Skeletal muscle satellite cell (primary cell): ENCODE results near the gene SV2C.
"Not testable (repeated sequence)": the region's sequence is repeated elsewhere in the genome, so short reads cannot be mapped to it uniquely, and the experiment has no call there.

Experiments used
- H3K27me3 ChIP-seq: 2 replicates; pipeline ENCODE4 v1.7.0; 2013; ENCODE audit warnings: low read length; ENCODE audit not compliant: control insufficient read depth, insufficient read depth
- H3K36me3 ChIP-seq: 2 replicates; pipeline ENCODE4 v1.7.0; 2013; ENCODE audit warnings: mild to moderate bottlenecking, control low read depth, low read length; ENCODE audit not compliant: insufficient read depth
- H3K4me1 ChIP-seq: 2 replicates; pipeline ENCODE4 v1.7.0; 2013; ENCODE audit warnings: low read length; ENCODE audit not compliant: control insufficient read depth, insufficient read depth
- H3K4me2 ChIP-seq: 2 replicates; pipeline ENCODE4 v1.7.0; 2013; ENCODE audit warnings: mild to moderate bottlenecking, low read length
- H3K4me3 ChIP-seq: 2 replicates; pipeline ENCODE4 v1.7.0; 2013; ENCODE audit warnings: low read length
- H3K9ac ChIP-seq: 2 replicates; pipeline ENCODE4 v1.7.0; 2013; ENCODE audit warnings: mild to moderate bottlenecking, low read depth, low read length, moderate library complexity
- H3K9me3 ChIP-seq: replicated peaks from 2 replicates; pipeline ENCODE4 v1.7.0; 2013; ENCODE audit warnings: mild to moderate bottlenecking, control low read depth, low read length

SV2C gene

GRCh38 chr5:76336253-76336809 is 253.1 kb downstream of the SV2C start:
- H3K36me3 ChIP-seq, H3K4me2 ChIP-seq, H3K4me3 ChIP-seq, H3K9ac ChIP-seq, H3K9me3 ChIP-seq, H3K4me1 ChIP-seq: not testable (repeated sequence)
- H3K27me3 ChIP-seq = peaks cover 10% of the 10 kb centered on the region

DNA sequence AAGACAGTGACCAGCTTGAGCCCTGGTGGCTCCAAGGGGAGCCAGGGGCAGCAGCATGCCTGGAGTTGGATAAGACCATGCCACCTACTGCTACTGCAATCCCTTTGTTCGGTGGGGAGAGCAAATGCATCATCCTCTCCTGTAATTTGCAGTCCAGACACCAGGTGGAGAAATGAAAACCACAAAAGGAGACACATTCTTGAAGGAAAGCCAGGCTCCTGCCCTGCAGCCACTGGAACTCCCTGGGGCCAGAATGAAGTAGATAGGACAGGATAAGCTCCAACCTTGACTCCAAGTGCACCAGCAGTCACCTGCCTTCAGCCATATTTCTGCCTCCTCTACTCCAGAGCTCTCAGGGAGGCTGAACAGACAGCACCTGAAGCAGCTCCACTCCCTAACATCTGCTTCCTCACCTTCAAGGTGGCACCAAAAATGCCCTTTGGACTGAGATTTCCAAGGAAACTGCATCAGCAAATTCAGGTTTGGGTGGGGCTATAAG is 254.8 kb downstream of the SV2C start:
- no peak overlapping the region for H3K4me3 ChIP-seq
- peaks cover 5% of the 10 kb centered on the region for H3K27me3 ChIP-seq
- H3K36me3 ChIP-seq = no peaks in the 10 kb centered on the region
- no peak overlapping the region for H3K9ac ChIP-seq
- no peaks in the 10 kb centered on the region for H3K4me1 ChIP-seq
- H3K9me3 ChIP-seq = no peaks in the 10 kb centered on the region
- H3K4me2 ChIP-seq = no peak overlapping the region

- H3K9ac ChIP-seq = no peak overlapping the region
- no peaks in the 10 kb centered on the region for H3K9me3 ChIP-seq
- no peaks in the 10 kb centered on the region for H3K4me1 ChIP-seq
- H3K4me2 ChIP-seq = no peak overlapping the region
- no peaks in the 10 kb centered on the region for H3K36me3 ChIP-seq
- no peak overlapping the region for H3K4me3 ChIP-seq
- no peaks in the 10 kb centered on the region for H3K27me3 ChIP-seq
These were observed 256.7 kb downstream of the SV2C start for GRCh38 chr5:76339919-76340318.

GRCh38 chr5:76341651-76342334 is 258.6 kb downstream of the SV2C start:
- Histone ChIP-seq H3K4me3 (no peak overlapping the region), H3K4me2 (no peak overlapping the region), H3K4me1 (no peaks in the 10 kb centered on the region), H3K9me3 (no peaks in the 10 kb centered on the region), H3K9ac (no peak overlapping the region), H3K27me3 (no peaks in the 10 kb centered on the region), H3K36me3 (no peaks in the 10 kb centered on the region)

- Histone ChIP-seq H3K9ac (no peak overlapping the region), H3K4me1 (no peaks in the 10 kb centered on the region), H3K9me3 (no peaks in the 10 kb centered on the region), H3K36me3 (no peaks in the 10 kb centered on the region), H3K27me3 (no peaks in the 10 kb centered on the region), H3K4me2 (no peak overlapping the region), H3K4me3 (no peak overlapping the region)
These were observed 259.3 kb downstream of the SV2C start for GRCh38 chr5:76342474-76342873.

DNA sequence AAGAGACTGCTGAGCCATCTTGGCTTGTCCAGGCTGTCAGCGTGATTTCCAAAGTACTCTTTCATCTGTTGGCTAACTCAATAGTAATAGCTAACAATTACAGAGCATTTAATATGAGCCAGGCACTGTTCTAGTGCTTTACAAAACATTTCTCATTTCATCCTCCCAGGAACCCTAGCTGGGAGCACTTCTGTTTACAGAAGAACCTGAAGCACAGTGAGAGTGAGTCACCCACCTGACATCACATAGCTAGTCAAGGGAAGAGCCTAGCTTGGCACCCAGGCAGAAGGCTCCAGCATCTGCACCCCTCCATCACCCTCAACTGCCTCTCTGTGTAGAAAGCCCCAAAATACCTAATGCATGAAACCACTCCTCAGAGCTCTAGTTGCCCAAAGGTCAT is 262.4 kb downstream of the SV2C start:
- no peak overlapping the region for H3K9ac ChIP-seq
- no peaks in the 10 kb centered on the region for H3K36me3 ChIP-seq
- no peaks in the 10 kb centered on the region for H3K9me3 ChIP-seq
- no peaks in the 10 kb centered on the region for H3K4me1 ChIP-seq
- H3K27me3 ChIP-seq = no peaks in the 10 kb centered on the region
- H3K4me3 ChIP-seq = no peak overlapping the region
- no peak overlapping the region for H3K4me2 ChIP-seq

DNA sequence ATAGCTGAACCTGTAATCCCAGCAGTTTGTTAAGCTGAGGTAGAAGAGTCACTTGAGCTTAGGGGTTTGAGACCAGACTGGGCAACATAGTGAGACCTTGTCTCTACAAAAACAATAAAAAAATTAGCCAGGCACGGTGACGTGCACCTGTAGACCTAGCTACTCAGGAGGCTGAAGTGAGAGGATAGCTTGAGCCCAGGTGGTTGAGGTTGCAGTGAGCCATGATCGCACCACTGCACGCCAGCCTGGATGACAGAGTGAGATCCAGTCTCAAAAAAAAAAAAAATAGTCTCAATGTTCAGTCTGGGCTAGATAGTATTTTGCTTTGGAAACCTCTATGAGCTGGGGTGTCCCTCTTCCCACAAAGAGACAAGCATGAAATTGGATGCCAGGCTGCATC is 268.0 kb downstream of the SV2C start:
- no peak overlapping the region for H3K4me2 ChIP-seq
- H3K4me1 ChIP-seq = no peaks in the 10 kb centered on the region
- H3K36me3 ChIP-seq = no peaks in the 10 kb centered on the region
- no peaks in the 10 kb centered on the region for H3K27me3 ChIP-seq
- no peak overlapping the region for H3K4me3 ChIP-seq
- no peak overlapping the region for H3K9ac ChIP-seq
- no peaks in the 10 kb centered on the region for H3K9me3 ChIP-seq

GRCh38 chr5:76351577-76351976 is 268.4 kb downstream of the SV2C start:
- Histone ChIP-seq H3K27me3 (no peaks in the 10 kb centered on the region), H3K9me3 (no peaks in the 10 kb centered on the region), H3K4me2 (no peak overlapping the region), H3K36me3 (no peaks in the 10 kb centered on the region), H3K4me1 (no peaks in the 10 kb centered on the region), H3K4me3 (no peak overlapping the region), H3K9ac (no peak overlapping the region)

GRCh38 chr5:76356887-76357286 is 273.7 kb downstream of the SV2C start:
- Histone ChIP-seq H3K27me3 (no peaks in the 10 kb centered on the region), H3K9ac (no peak overlapping the region), H3K36me3 (no peaks in the 10 kb centered on the region), H3K4me3 (no peak overlapping the region), H3K9me3 (no peaks in the 10 kb centered on the region), H3K4me1 (no peaks in the 10 kb centered on the region), H3K4me2 (no peak overlapping the region)

DNA sequence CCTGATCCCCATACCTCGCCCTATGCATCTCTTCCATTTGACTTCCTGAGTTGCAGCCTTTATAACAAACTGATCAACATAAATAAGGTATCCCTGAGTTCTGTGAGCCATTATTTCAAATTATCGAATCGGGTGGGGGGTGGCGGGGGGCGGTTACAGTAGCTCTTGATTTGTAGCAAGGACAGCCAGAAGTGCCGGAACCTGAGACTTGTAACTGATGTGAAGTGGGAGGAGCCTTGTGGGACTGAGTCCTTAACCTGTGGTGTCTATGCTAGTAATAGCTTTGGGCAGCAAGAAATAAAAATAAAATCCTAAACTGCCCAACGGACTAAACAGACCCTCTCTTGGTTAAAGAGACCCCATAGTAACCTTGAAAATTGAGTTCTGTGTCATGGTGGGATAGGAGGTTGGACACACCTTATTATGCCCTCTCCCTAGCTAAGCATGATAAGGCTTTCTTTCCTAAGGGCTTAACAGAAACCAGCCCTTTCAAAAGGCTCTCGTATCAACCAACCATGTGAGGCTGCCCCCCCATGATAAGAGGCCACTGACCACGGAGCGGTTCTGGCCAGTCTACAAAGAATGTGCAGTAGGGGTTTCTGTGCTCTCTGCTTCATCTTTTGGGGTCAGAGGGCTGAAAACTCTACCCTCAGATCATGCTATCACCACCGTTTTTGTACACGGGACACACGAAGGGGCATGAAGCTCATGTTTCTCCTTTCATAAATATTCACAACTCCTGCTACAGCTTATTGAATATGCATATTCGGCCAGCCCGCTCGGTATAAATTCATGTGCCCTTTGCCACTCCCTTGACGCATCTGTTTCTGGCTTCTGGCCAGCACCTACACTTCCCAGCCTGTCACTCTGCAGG is 280.4 kb downstream of the SV2C start:
- H3K9ac ChIP-seq = no peak overlapping the region
- H3K9me3 ChIP-seq = no peaks in the 10 kb centered on the region
- H3K4me1 ChIP-seq = no peaks in the 10 kb centered on the region
- H3K4me2 ChIP-seq = no peak overlapping the region
- H3K4me3 ChIP-seq = no peak overlapping the region
- no peaks in the 10 kb centered on the region for H3K36me3 ChIP-seq
- H3K27me3 ChIP-seq = no peaks in the 10 kb centered on the region

GRCh38 chr5:76364226-76364589 is 281.0 kb downstream of the SV2C start:
- Histone ChIP-seq H3K36me3 (no peaks in the 10 kb centered on the region), H3K4me1 (no peaks in the 10 kb centered on the region), H3K4me2 (no peak overlapping the region), H3K9me3 (no peaks in the 10 kb centered on the region), H3K4me3 (no peak overlapping the region), H3K9ac (no peak overlapping the region), H3K27me3 (no peaks in the 10 kb centered on the region)
